PC-3 (cell line): ENCODE data around the gene RPL35.
"Not testable (repeated sequence)": the region's sequence is repeated elsewhere in the genome, so short reads cannot be mapped to it uniquely, and the experiment has no call there.

Experiments used
- EZH2 ChIP-seq: fragments of 300-600 bp; sonication (generic); IDR thresholded peaks from one replicate; pipeline ENCODE4 v1.6.1; 2017; ENCODE audit warnings: antibody characterized with exemption, mild to moderate bottlenecking, low read length; ENCODE audit not compliant: unreplicated experiment
- TF ChIP-seq, protein P1 (sequence below): fragments of 300-600 bp; sonication (generic); conservative IDR thresholded peaks from 2 replicates; pipeline ENCODE4 v1.5.1; 2017; ENCODE audit warnings: antibody characterized with exemption, low read depth, mild to moderate bottlenecking, low read length

- TF ChIP-seq, protein P1, sequence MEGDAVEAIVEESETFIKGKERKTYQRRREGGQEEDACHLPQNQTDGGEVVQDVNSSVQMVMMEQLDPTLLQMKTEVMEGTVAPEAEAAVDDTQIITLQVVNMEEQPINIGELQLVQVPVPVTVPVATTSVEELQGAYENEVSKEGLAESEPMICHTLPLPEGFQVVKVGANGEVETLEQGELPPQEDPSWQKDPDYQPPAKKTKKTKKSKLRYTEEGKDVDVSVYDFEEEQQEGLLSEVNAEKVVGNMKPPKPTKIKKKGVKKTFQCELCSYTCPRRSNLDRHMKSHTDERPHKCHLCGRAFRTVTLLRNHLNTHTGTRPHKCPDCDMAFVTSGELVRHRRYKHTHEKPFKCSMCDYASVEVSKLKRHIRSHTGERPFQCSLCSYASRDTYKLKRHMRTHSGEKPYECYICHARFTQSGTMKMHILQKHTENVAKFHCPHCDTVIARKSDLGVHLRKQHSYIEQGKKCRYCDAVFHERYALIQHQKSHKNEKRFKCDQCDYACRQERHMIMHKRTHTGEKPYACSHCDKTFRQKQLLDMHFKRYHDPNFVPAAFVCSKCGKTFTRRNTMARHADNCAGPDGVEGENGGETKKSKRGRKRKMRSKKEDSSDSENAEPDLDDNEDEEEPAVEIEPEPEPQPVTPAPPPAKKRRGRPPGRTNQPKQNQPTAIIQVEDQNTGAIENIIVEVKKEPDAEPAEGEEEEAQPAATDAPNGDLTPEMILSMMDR = not testable (repeated sequence)
- TF ChIP-seq EZH2 = not testable (repeated sequence)
These were observed 23.0 kb downstream of the RPL35 start for GRCh38 chr9:124838567-124839275.
